Fibroblast of lung (primary cell): Measurements from ENCODE around the gene OPA3. TPM values are rescaled to one million over a fixed set of nuclear protein-coding genes. Genes with fewer than 3 reads are reported as not detected.
"Not testable (repeated sequence)": the region's sequence is repeated elsewhere in the genome, so short reads cannot be mapped to it uniquely, and the experiment has no call there.

Source experiments
- DNase-seq, 2 donors: peaks; one replicate each; pipeline versions ENCODE4 v3.0.0 to v3.0.0-alpha.2; 2010; ENCODE audit warnings: low read depth in 2 of 2
- H2AFZ ChIP-seq: 2 replicates; pipeline ENCODE4 v1.5.1; 2012; ENCODE audit warnings: low read length, control low read depth, inconsistent platforms
- H3K27ac ChIP-seq: 2 replicates; pipeline ENCODE4 v1.5.1; 2011; ENCODE audit warnings: low read length, control low read depth; ENCODE audit not compliant: insufficient read depth
- H3K27me3 ChIP-seq: 2 replicates; pipeline ENCODE4 v1.5.1; 2011; ENCODE audit warnings: mild to moderate bottlenecking, low read length; ENCODE audit not compliant: control insufficient read depth, insufficient read depth
- H3K36me3 ChIP-seq: 2 replicates; pipeline ENCODE4 v1.5.1; 2011; ENCODE audit warnings: low read length; ENCODE audit not compliant: control insufficient read depth, insufficient read depth
- H3K4me1 ChIP-seq: 2 replicates; pipeline ENCODE4 v1.5.1; 2011; ENCODE audit warnings: low read length; ENCODE audit not compliant: control insufficient read depth, insufficient read depth; ENCODE audit errors: extremely low read depth
- H3K4me2 ChIP-seq: 2 replicates; pipeline ENCODE4 v1.5.1; 2011; ENCODE audit warnings: low read length, control low read depth; ENCODE audit not compliant: insufficient read depth; ENCODE audit errors: extremely low read depth
- H3K4me3 ChIP-seq, 4 experiments: fragments of 200-600 bp in 1 of 4; sonication (generic) in 1 of 4; replicated peaks in 1 of 4; 2 replicates each; pipeline ENCODE4 v1.5.1; 2011 to 2016; ENCODE audit warnings: low read length in 4 of 4, low read depth in 3 of 4, mild to moderate bottlenecking in 3 of 4, control low read depth in 2 of 4, inconsistent platforms in 1 of 4, mixed read lengths in 1 of 4; ENCODE audit not compliant: insufficient read depth in 1 of 4; ENCODE audit errors: control extremely low read depth in 1 of 4
- H3K79me2 ChIP-seq: 2 replicates; pipeline ENCODE4 v1.5.1; 2012; ENCODE audit warnings: mild to moderate bottlenecking, low read length, inconsistent platforms; ENCODE audit not compliant: control insufficient read depth, insufficient read depth
- H3K9ac ChIP-seq: 2 replicates; pipeline ENCODE4 v1.5.1; 2011; ENCODE audit warnings: mild to moderate bottlenecking, low read length, control low read depth; ENCODE audit not compliant: insufficient read depth
- H3K9me3 ChIP-seq: 2 replicates; pipeline ENCODE4 v1.5.1; 2012; ENCODE audit warnings: low read depth, low read length; ENCODE audit not compliant: control insufficient read depth, insufficient read depth
- H4K20me1 ChIP-seq: 2 replicates; pipeline ENCODE4 v1.5.1; 2011; ENCODE audit warnings: low read length; ENCODE audit not compliant: control insufficient read depth, insufficient read depth; ENCODE audit errors: extremely low read depth
- EZH2 ChIP-seq: IDR thresholded peaks from 2 replicates; pipeline ENCODE4 v1.5.1; 2012; ENCODE audit warnings: low read length, control low read depth, mild to moderate bottlenecking; ENCODE audit errors: missing control alignments
- polyA plus RNA-seq, 2 donors: library from polyadenylated mRNA; depleted of rRNA in 1 of 2; stranded (reverse) in 1 of 2; unstranded in 1 of 2; fragments of >200 nt; gene quantifications; 2 replicates each; pipeline ENCODE4 v1.2.1, GENCODE V29; 2011 to 2012; ENCODE audit warnings: missing spikeins in 1 of 2
- total RNA-seq: library from RNA; depleted of rRNA; stranded (reverse); fragments of >200 nt; gene quantifications from 2 replicates; pipeline ENCODE4 v1.2.1, GENCODE V29; 2014
- TF ChIP-seq, protein P1 (sequence below), 2 donors: IDR thresholded peaks in 1 of 2; conservative IDR thresholded peaks in 1 of 2; 1 replicate in 1 of 2; 2 replicates in 1 of 2; pipeline ENCODE4 v1.5.1; 2011 to 2012; ENCODE audit warnings: low read length in 2 of 2, control low read depth in 1 of 2, inconsistent platforms in 1 of 2, low read depth in 1 of 2, mild to moderate bottlenecking in 1 of 2

Gene OPA3
- total and polyA plus RNA-seq, 2 donors (not counting 1 experiment from before 2014, with no cell fraction given): 3.8 to 8.3 TPM

DNA sequence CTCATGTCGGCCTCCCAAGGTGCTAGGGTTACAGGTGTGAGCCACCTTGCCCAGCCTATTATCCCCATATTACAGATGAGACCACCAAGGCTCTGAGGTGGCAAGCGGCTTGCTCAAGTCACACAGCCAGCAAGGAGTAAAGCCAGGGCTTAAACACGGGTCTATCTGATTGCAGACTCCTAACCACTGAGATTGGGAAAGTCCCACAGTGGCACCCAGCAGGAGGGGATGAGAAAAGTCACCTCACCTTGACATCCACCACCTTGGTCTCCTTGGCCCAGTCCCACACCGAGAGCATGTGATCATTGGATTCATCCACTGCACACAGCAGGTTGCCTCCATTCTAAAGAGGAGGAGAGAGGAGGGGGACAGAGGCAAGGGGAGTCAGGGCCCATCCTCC is 45.1 kb upstream of the OPA3 start:
- no peaks in the 10 kb centered on the region for H4K20me1 ChIP-seq
- H3K4me2 ChIP-seq: no peak overlapping the region
- H3K36me3 ChIP-seq: peaks cover 9% of the 10 kb centered on the region
- H3K9ac ChIP-seq: no peak overlapping the region
- no peak overlapping the region for H2AFZ ChIP-seq
- no peak for DNase-seq
- H3K4me3 ChIP-seq: no peak overlapping the region
- peaks cover 9% of the 10 kb centered on the region for H3K4me1 ChIP-seq
- no peaks in the 10 kb centered on the region for H3K79me2 ChIP-seq
- TF ChIP-seq, protein P1, sequence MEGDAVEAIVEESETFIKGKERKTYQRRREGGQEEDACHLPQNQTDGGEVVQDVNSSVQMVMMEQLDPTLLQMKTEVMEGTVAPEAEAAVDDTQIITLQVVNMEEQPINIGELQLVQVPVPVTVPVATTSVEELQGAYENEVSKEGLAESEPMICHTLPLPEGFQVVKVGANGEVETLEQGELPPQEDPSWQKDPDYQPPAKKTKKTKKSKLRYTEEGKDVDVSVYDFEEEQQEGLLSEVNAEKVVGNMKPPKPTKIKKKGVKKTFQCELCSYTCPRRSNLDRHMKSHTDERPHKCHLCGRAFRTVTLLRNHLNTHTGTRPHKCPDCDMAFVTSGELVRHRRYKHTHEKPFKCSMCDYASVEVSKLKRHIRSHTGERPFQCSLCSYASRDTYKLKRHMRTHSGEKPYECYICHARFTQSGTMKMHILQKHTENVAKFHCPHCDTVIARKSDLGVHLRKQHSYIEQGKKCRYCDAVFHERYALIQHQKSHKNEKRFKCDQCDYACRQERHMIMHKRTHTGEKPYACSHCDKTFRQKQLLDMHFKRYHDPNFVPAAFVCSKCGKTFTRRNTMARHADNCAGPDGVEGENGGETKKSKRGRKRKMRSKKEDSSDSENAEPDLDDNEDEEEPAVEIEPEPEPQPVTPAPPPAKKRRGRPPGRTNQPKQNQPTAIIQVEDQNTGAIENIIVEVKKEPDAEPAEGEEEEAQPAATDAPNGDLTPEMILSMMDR (conservative IDR thresholded peaks at IDR 0.05 in 1 of 2, IDR thresholded peaks at IDR 0.05 in 1 of 2; ENCODE audit: low read depth in 1 of 2, low read length in 2 of 2): no peak
- TF ChIP-seq EZH2: no peak
- no peaks in the 10 kb centered on the region for H3K9me3 ChIP-seq
- H3K27ac ChIP-seq: peak overlapping the region; percentile 47
- H3K27me3 ChIP-seq: no peaks in the 10 kb centered on the region

DNA sequence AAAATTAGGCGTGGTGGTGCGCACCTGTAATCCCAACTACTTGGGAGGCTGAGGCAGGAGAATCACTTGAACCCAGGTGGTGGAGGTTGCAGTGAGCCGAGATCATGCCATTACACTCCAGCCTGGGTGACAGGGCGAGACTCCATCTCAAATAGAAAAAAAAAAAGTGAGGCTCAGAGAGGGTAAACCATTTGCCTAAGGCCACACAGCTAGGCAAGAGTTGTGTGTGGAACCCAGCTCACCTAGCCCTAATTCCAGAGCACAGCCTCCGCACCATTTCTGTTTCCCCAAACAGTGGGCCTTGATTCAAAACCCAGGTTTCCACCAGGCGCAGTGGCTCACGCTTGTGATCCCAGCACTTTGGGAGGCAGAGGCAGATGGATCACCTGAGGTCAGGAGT is 43.6 kb upstream of the OPA3 start:
- not testable (repeated sequence) for H3K27me3 ChIP-seq, H2AFZ ChIP-seq, H3K4me2 ChIP-seq, H4K20me1 ChIP-seq, DNase-seq, H3K79me2 ChIP-seq, H3K9me3 ChIP-seq, H3K9ac ChIP-seq, H3K27ac ChIP-seq, H3K36me3 ChIP-seq, H3K4me3 ChIP-seq, H3K4me1 ChIP-seq

DNA sequence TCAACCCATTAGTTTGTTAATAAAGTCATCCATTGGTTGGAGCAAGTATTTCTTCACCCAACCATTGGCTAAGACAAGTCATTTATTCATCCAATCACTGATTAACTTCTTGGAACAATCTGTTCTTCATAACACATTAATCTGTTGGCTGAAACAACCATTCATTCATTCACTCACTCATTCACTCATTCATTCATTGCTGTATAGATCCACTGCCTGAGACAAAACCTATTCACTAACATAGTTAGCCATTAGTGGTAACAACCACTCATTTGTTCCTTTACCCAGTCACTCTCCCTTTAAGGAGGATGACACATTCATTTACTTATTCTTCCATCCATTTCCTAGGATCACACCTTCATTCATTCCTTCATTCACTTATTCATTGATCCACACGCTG is 39.4 kb upstream of the OPA3 start:
- Histone ChIP-seq H3K79me2 (no peaks in the 10 kb centered on the region), H3K27ac (no peak overlapping the region), H3K27me3 (no peaks in the 10 kb centered on the region), H3K4me2 (no peak overlapping the region), H3K4me3 (no peak overlapping the region), H4K20me1 (no peaks in the 10 kb centered on the region), H3K9me3 (no peaks in the 10 kb centered on the region), H3K36me3 (peaks cover 13% of the 10 kb centered on the region), H2AFZ (no peak overlapping the region), H3K9ac (no peak overlapping the region), H3K4me1 (no peaks in the 10 kb centered on the region)
- no peak for DNase-seq
- TF ChIP-seq EZH2: no peak
- TF ChIP-seq, protein P1 (conservative IDR thresholded peaks at IDR 0.05 in 1 of 2, IDR thresholded peaks at IDR 0.05 in 1 of 2; ENCODE audit: low read depth in 1 of 2, low read length in 2 of 2): no peak
